ENCODE results near the gene FXR2.
"Not testable (repeated sequence)": the region's sequence is repeated elsewhere in the genome, so short reads cannot be mapped to it uniquely, and the experiment has no call there.

Gene FXR2

GRCh38 chr17:7614425-7615264 is at the start of gene FXR2:
Gene FXR2, minus strand, starts transcription at chr17:7614897. Its CDS starts 365 bp downstream, at chr17:7614532.
- peak; percentile 99 for DNase-seq

- no peak for DNase-seq
Observed at GRCh38 chr17:7656958-7657609, 42.4 kb upstream of the FXR2 start.

- DNase-seq = no peak
Observed at GRCh38 chr17:7655541-7655840, 40.8 kb upstream of the FXR2 start.

- no peak for DNase-seq
Observed at GRCh38 chr17:7654832-7655540, 40.3 kb upstream of the FXR2 start.

GRCh38 chr17:7652388-7653356 is 38.0 kb upstream of the FXR2 start:
- no peak for DNase-seq

- no peak for DNase-seq
Observed at GRCh38 chr17:7651665-7652387, 37.1 kb upstream of the FXR2 start.

GRCh38 chr17:7651097-7651664 is 36.5 kb upstream of the FXR2 start:
- DNase-seq = no peak

- DNase-seq = peak; percentile 57
Observed at GRCh38 chr17:7650509-7651096, 35.9 kb upstream of the FXR2 start, which contains the start of gene ATP1B2. Gene ATP1B2, plus strand, starts transcription at chr17:7650926. Its CDS starts 593 bp downstream, at chr17:7651519.

- DNase-seq = no peak
Observed at GRCh38 chr17:7647018-7647417, 32.3 kb upstream of the FXR2 start.

GRCh38 chr17:7646457-7646856 is 31.8 kb upstream of the FXR2 start:
- no peak for DNase-seq

- no peak for DNase-seq
Observed at GRCh38 chr17:7644775-7645174, 30.1 kb upstream of the FXR2 start.

- DNase-seq = not testable (repeated sequence)
Observed at GRCh38 chr17:7641635-7642034, 26.9 kb upstream of the FXR2 start.

- no peak for DNase-seq
Observed at GRCh38 chr17:7640783-7641182, 26.1 kb upstream of the FXR2 start.

- no peak for DNase-seq
Observed at GRCh38 chr17:7636163-7636562, 21.5 kb upstream of the FXR2 start.

- no peak for DNase-seq
Observed at GRCh38 chr17:7634384-7634783, 19.7 kb upstream of the FXR2 start.

- DNase-seq = no peak
Observed at GRCh38 chr17:7633093-7633492, 18.4 kb upstream of the FXR2 start.

GRCh38 chr17:7632492-7632894 is 17.8 kb upstream of the FXR2 start:
- DNase-seq = no peak

GRCh38 chr17:7631398-7632380 is 17.0 kb upstream of the FXR2 start:
- no peak for DNase-seq

GRCh38 chr17:7629939-7630571 is 15.4 kb upstream of the FXR2 start, which contains the start of gene SHBG:
Gene SHBG, plus strand, starts transcription at chr17:7630135. Its CDS starts 38 bp downstream, at chr17:7630173.
- no peak for DNase-seq

All from NCI-H1048 (cell line).